WTC11 (cell line): Measurements from ENCODE around the gene GALNT7. TPM values are rescaled to one million over a fixed set of nuclear protein-coding genes. Genes with fewer than 3 reads are reported as not detected.
A peak's percentile ranks its signal among the peaks of the same experiment; 100 is the strongest.

Experiments
- ATAC-seq: fragments of 200-7000 bp; cut with Tn5 transposase; 2 replicates; pipeline ENCODE4 v1.10.0; 2021; ENCODE audit warnings: mild to moderate bottlenecking, moderate library complexity
- CTCF ChIA-PET: fragments of 300-600 bp; sonication (Branson Sonifier 250); formaldehyde crosslinking; loops from one replicate; lab custom pipeline; 2021; ENCODE audit warnings: antibody characterized with exemption; lab: Charles Lee
- POLR2A ChIA-PET: fragments of 350-600 bp; sonication (Branson Sonifier 250); formaldehyde crosslinking; loops from one replicate; lab custom pipeline; 2021; ENCODE audit warnings: antibody characterized with exemption; lab: Charles Lee
- DNase-seq: peaks from one replicate; pipeline ENCODE4 v3.0.0; 2021; ENCODE audit warnings: low spot score
- H3K27ac Mint-ChIP-seq: 2 replicates; pipeline ENCODE4 v1.8.0; 2021; ENCODE audit warnings: mixed read lengths
- H3K27me3 Mint-ChIP-seq: 2 replicates; pipeline ENCODE4 v1.8.0; 2021; ENCODE audit warnings: low read depth, mild to moderate bottlenecking, moderate library complexity, mixed read lengths
- H3K36me3 Mint-ChIP-seq: 2 replicates; pipeline ENCODE4 v1.8.0; 2021; ENCODE audit warnings: mixed read lengths
- H3K4me1 Mint-ChIP-seq: 2 replicates; pipeline ENCODE4 v1.8.0; 2022; ENCODE audit warnings: mixed read lengths
- H3K4me3 Mint-ChIP-seq: 2 replicates; pipeline ENCODE4 v1.8.0; 2021; ENCODE audit warnings: mild to moderate bottlenecking, moderate library complexity, mixed read lengths
- H3K9me3 Mint-ChIP-seq: 2 replicates; pipeline ENCODE4 v1.8.0; 2021; ENCODE audit warnings: mixed read lengths
- FOXK1 ChIP-seq: sonication (generic); formaldehyde crosslinking; IDR thresholded peaks from 2 replicates; pipeline ENCODE4 v1.8.0; 2022; ENCODE audit warnings: mild to moderate bottlenecking, moderate library complexity, missing genetic modification reagents
- NR3C1 ChIP-seq: sonication (generic); formaldehyde crosslinking; conservative IDR thresholded peaks from 2 replicates; pipeline ENCODE4 v1.8.1; 2023; ENCODE audit warnings: low read depth, mild to moderate bottlenecking, missing genetic modification reagents
- RORB ChIP-seq: fragments of 250-450 bp; sonication (Bioruptor Pico); IDR thresholded peaks from 2 replicates; pipeline ENCODE4 v1.9.0; 2021; ENCODE audit warnings: mild to moderate bottlenecking
- ZNF121 ChIP-seq: sonication (generic); formaldehyde crosslinking; IDR thresholded peaks from 2 replicates; pipeline ENCODE4 v1.8.0; 2023; ENCODE audit warnings: missing genetic modification reagents
- ZNF219 ChIP-seq: sonication (generic); formaldehyde crosslinking; IDR thresholded peaks from 2 replicates; pipeline ENCODE4 v1.8.0; 2023; ENCODE audit warnings: missing genetic modification reagents, mild to moderate bottlenecking, borderline replicate concordance
- ZNF396 ChIP-seq: fragments of 250-450 bp; sonication (Bioruptor Pico); IDR thresholded peaks from 2 replicates; pipeline ENCODE4 v1.8.0; 2021; ENCODE audit warnings: mild to moderate bottlenecking, moderate library complexity, borderline replicate concordance
- total RNA-seq: library from RNA; stranded (reverse); gene quantifications from 3 replicates; pipeline ENCODE4 v1.2.3, GENCODE V29; 2021
- TF ChIP-seq, protein P1 (sequence below): fragments of 250-450 bp; sonication (Bioruptor Pico); IDR thresholded peaks from 2 replicates; pipeline ENCODE4 v1.9.0; 2021; ENCODE audit warnings: mild to moderate bottlenecking
- TF ChIP-seq, protein P2 (sequence below): sonication (generic); formaldehyde crosslinking; conservative IDR thresholded peaks from 2 replicates; pipeline ENCODE4 v1.8.1; 2023; ENCODE audit warnings: mild to moderate bottlenecking, low read depth, missing genetic modification reagents, moderate library complexity
- TF ChIP-seq, protein P3 (sequence below): sonication (generic); formaldehyde crosslinking; IDR thresholded peaks from 2 replicates; pipeline ENCODE4 v1.8.1; 2022; ENCODE audit warnings: mild to moderate bottlenecking, missing genetic modification reagents, moderate library complexity, borderline replicate concordance
- TF ChIP-seq, protein P4 (sequence below): fragments of 250-450 bp; sonication (Bioruptor Pico); conservative IDR thresholded peaks from 2 replicates; pipeline ENCODE4 v1.9.0; 2021; ENCODE audit warnings: mild to moderate bottlenecking
- TF ChIP-seq, protein P5 (sequence below): sonication (generic); formaldehyde crosslinking; IDR thresholded peaks from 2 replicates; pipeline ENCODE4 v1.8.1; 2023; ENCODE audit warnings: mild to moderate bottlenecking, missing genetic modification reagents, moderate library complexity
- TF ChIP-seq, protein P6 (sequence below): sonication (generic); formaldehyde crosslinking; conservative IDR thresholded peaks from 2 replicates; pipeline ENCODE4 v1.8.1; 2022; ENCODE audit warnings: mild to moderate bottlenecking, missing genetic modification reagents

Gene GALNT7
- total RNA-seq, 1 experiment from 2014 or later: 86.9 TPM

DNA sequence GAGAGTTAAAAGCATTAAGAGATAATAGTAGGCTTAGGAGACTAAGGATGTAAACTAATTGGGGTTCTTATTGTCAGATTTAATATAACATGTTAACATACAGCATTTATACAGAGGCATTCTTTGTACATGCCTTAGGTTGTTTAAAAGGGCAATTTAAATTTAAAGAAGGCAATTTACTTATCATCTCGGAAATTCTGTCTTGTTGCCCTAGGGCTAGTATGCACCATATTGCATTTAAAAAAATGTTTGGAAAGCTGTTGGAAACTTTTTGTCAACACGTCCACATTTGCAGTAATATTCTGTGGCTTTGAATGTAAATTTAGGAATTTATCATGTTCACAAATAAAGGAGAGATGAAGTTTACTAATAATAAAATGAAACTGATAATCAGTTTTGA lies 25.5 kb downstream of the GALNT7 start:
- H3K4me1 Mint-ChIP-seq: peaks cover 82% of the 10 kb centered on the region
- no peak for ATAC-seq
- TF ChIP-seq, protein P1, sequence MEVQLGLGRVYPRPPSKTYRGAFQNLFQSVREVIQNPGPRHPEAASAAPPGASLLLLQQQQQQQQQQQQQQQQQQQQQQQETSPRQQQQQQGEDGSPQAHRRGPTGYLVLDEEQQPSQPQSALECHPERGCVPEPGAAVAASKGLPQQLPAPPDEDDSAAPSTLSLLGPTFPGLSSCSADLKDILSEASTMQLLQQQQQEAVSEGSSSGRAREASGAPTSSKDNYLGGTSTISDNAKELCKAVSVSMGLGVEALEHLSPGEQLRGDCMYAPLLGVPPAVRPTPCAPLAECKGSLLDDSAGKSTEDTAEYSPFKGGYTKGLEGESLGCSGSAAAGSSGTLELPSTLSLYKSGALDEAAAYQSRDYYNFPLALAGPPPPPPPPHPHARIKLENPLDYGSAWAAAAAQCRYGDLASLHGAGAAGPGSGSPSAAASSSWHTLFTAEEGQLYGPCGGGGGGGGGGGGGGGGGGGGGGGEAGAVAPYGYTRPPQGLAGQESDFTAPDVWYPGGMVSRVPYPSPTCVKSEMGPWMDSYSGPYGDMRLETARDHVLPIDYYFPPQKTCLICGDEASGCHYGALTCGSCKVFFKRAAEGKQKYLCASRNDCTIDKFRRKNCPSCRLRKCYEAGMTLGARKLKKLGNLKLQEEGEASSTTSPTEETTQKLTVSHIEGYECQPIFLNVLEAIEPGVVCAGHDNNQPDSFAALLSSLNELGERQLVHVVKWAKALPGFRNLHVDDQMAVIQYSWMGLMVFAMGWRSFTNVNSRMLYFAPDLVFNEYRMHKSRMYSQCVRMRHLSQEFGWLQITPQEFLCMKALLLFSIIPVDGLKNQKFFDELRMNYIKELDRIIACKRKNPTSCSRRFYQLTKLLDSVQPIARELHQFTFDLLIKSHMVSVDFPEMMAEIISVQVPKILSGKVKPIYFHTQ (CRISPR knock-in tag): no peak
- TF ChIP-seq, protein P2, sequence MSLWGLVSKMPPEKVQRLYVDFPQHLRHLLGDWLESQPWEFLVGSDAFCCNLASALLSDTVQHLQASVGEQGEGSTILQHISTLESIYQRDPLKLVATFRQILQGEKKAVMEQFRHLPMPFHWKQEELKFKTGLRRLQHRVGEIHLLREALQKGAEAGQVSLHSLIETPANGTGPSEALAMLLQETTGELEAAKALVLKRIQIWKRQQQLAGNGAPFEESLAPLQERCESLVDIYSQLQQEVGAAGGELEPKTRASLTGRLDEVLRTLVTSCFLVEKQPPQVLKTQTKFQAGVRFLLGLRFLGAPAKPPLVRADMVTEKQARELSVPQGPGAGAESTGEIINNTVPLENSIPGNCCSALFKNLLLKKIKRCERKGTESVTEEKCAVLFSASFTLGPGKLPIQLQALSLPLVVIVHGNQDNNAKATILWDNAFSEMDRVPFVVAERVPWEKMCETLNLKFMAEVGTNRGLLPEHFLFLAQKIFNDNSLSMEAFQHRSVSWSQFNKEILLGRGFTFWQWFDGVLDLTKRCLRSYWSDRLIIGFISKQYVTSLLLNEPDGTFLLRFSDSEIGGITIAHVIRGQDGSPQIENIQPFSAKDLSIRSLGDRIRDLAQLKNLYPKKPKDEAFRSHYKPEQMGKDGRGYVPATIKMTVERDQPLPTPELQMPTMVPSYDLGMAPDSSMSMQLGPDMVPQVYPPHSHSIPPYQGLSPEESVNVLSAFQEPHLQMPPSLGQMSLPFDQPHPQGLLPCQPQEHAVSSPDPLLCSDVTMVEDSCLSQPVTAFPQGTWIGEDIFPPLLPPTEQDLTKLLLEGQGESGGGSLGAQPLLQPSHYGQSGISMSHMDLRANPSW: no peak
- TF ChIP-seq, protein P3, sequence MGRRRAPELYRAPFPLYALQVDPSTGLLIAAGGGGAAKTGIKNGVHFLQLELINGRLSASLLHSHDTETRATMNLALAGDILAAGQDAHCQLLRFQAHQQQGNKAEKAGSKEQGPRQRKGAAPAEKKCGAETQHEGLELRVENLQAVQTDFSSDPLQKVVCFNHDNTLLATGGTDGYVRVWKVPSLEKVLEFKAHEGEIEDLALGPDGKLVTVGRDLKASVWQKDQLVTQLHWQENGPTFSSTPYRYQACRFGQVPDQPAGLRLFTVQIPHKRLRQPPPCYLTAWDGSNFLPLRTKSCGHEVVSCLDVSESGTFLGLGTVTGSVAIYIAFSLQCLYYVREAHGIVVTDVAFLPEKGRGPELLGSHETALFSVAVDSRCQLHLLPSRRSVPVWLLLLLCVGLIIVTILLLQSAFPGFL (CRISPR knock-in tag): no peak
- TF ChIP-seq, protein P4, sequence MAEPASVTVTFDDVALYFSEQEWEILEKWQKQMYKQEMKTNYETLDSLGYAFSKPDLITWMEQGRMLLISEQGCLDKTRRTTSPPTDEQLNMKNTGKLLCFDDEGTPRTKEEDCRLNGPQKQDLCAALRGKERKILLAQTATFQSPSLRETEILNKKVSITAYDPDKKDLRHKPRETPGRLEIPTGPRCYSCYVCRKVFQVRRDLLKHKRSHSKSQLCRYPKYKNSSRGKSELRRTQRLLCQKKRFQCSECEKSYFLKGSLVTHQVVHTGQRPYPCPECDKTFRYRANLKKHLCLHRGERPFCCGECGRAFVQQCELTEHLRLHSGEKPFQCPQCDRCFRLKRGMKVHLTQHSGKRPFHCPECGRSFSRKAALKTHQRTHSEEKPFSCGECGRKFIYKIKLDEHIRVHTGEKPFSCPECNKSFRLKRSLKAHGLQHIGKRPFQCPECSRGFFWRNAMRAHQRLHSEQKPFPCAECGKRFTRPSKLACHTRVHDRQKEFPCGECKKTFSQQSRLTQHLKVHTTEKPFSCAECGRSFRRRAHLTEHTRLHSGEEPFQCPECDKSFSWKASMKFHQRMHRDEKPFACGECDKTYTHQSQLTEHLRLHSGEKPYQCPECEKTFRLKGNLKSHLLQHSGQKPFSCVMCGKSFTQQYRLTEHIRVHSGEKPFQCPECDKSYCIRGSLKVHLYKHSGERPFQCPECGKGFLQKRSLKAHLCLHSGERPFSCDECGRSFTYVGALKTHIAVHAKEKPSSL (CRISPR knock-in tag): no peak
- no peak for TF ChIP-seq FOXK1 (CRISPR knock-in tag)
- no peak for TF ChIP-seq NR3C1
- no peaks in the 10 kb centered on the region for H3K27me3 Mint-ChIP-seq
- no peaks in the 10 kb centered on the region for H3K9me3 Mint-ChIP-seq
- H3K27ac Mint-ChIP-seq: peak overlapping the region; percentile 52; the same call in 1 of the 2 replicates
- peaks cover 4% of the 10 kb centered on the region; the same call in 1 of the 2 replicates for H3K36me3 Mint-ChIP-seq
- DNase-seq: no peak
- ChIA-PET CTCF (no interaction called here), POLR2A (interaction anchor here (1.0 kb wide), 1 partner anchor 8 kb away, joined by 3 read pairs; no protein-coding TSS in a partner anchor)
- H3K4me3 Mint-ChIP-seq: no peak overlapping the region

DNA sequence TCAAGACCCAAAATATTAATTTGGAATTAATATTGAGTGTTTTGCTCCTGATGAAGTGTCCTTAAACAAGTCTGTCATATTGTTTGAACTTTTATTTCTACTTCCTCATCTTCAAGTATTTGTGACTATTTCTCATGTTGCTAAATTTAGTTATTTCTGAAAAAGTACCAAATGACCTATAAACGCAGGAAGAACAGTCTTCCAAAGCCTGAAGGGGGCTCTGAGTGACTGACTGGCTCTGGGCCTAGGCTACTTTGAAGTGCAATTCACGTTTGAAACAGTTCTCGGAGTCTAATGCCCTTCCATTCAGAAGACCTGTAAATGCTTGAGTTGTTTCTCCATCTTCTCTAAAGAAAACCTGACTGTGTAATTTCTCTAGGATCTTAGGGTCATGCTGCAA lies 26.5 kb downstream of the GALNT7 start:
- TF ChIP-seq, protein P5, sequence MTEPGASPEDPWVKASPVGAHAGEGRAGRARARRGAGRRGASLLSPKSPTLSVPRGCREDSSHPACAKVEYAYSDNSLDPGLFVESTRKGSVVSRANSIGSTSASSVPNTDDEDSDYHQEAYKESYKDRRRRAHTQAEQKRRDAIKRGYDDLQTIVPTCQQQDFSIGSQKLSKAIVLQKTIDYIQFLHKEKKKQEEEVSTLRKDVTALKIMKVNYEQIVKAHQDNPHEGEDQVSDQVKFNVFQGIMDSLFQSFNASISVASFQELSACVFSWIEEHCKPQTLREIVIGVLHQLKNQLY (CRISPR knock-in tag): no peak
- TF ChIP-seq, all 79 proteins: peak for 0
- H3K36me3 Mint-ChIP-seq: peaks cover 4% of the 10 kb centered on the region; the same call in 1 of the 2 replicates
- peak; percentile 27; the same call in 1 of the 2 replicates for ATAC-seq
- no peak overlapping the region for H3K4me3 Mint-ChIP-seq
- CTCF ChIA-PET: no interaction called here
- peak overlapping the region; percentile 83; the same call in 1 of the 2 replicates for H3K27ac Mint-ChIP-seq
- POLR2A ChIA-PET: interaction anchor here (1.0 kb wide), 1 partner anchor 9 kb away, joined by 3 read pairs; no protein-coding TSS in a partner anchor
- H3K4me1 Mint-ChIP-seq: peaks cover 79% of the 10 kb centered on the region
- no peaks in the 10 kb centered on the region for H3K9me3 Mint-ChIP-seq
- no peaks in the 10 kb centered on the region for H3K27me3 Mint-ChIP-seq
- no peak for DNase-seq

DNA sequence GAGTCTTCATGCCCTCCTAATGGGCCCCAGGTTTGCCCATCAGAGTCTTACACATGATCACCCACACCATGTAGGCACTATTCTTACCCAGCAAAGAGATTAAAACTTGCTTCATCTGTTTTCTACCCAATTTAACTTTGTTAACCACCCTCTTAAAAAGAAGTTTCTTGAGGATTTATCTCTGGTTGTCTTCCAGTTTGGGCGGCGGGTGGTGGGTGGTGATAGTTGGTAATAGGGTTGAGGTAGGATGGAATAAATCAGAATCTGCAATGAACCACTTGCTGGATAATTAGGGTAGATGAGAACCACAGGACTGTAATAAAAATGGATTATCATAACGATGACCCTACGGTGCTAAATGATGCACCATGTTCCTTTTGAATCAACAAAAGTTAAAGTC lies 30.9 kb downstream of the GALNT7 start:
- ATAC-seq: no peak
- Mint-ChIP-seq H3K4me3 (no peak overlapping the region), H3K27ac (no peak overlapping the region), H3K27me3 (no peaks in the 10 kb centered on the region), H3K9me3 (peaks cover 11% of the 10 kb centered on the region; the same call in 1 of the 2 replicates), H3K4me1 (peaks cover 55% of the 10 kb centered on the region), H3K36me3 (peaks cover 21% of the 10 kb centered on the region)
- CTCF ChIA-PET: interaction anchor here (0.8 kb wide), 1 partner anchor 102 kb away, joined by 4 read pairs; no protein-coding TSS in a partner anchor
- POLR2A ChIA-PET: interaction anchor here (0.6 kb wide), 1 partner anchor 33 kb away, joined by 3 read pairs; no protein-coding TSS in a partner anchor
- no peak for DNase-seq
- TF ChIP-seq ZNF219 (CRISPR knock-in tag) (no peak), ZNF396 (no peak), ZNF121 (CRISPR knock-in tag) (no peak), RORB (no peak)
- TF ChIP-seq, protein P6, sequence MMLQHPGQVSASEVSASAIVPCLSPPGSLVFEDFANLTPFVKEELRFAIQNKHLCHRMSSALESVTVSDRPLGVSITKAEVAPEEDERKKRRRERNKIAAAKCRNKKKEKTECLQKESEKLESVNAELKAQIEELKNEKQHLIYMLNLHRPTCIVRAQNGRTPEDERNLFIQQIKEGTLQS (CRISPR knock-in tag): no peak
- TF ChIP-seq, protein P4 (CRISPR knock-in tag): no peak
- TF ChIP-seq, protein P1 (CRISPR knock-in tag): no peak
